ELF-1 (cell line): Measurements from ENCODE around the gene PIP4P1.
"Not testable (repeated sequence)": the region's sequence is repeated elsewhere in the genome, so short reads cannot be mapped to it uniquely, and the experiment has no call there.

Experiments used
- DNase-seq: peaks from one replicate; pipeline ENCODE4 v3.0.0-alpha.2; 2016; ENCODE audit warnings: low read depth, low spot score

The PIP4P1 gene

GRCh38 chr14:20477211-20477876 is 16.1 kb upstream of the PIP4P1 start:
- DNase-seq: peak; percentile 63

- no peak for DNase-seq
Measured at GRCh38 chr14:20476776-20477175, 15.5 kb upstream of the PIP4P1 start.

- no peak for DNase-seq
Measured at GRCh38 chr14:20472536-20473169, 11.4 kb upstream of the PIP4P1 start.

- DNase-seq: no peak
Measured at GRCh38 chr14:20470603-20470901, 9.3 kb upstream of the PIP4P1 start.

- peak; percentile 73 for DNase-seq
Measured at GRCh38 chr14:20469890-20470602, 8.8 kb upstream of the PIP4P1 start.

- DNase-seq: peak; percentile 95
Measured at GRCh38 chr14:20469242-20469889, 8.1 kb upstream of the PIP4P1 start, which contains the start of gene PNP. TSS of gene PNP (plus strand) at chr14:20469406. CDS start at chr14:20469525, 119 bp downstream.

- no peak for DNase-seq
Measured at GRCh38 chr14:20468764-20469241, 7.6 kb upstream of the PIP4P1 start.

GRCh38 chr14:20460458-20461224 is 593 bp downstream of the PIP4P1 start:
- DNase-seq: no peak

GRCh38 chr14:20458031-20458789 is 3.0 kb downstream of the PIP4P1 start:
- peak; percentile 68 for DNase-seq

- peak; percentile 8 for DNase-seq
Measured at GRCh38 chr14:20456971-20457370, 4.3 kb downstream of the PIP4P1 start.

GRCh38 chr14:20455355-20456300 is 5.6 kb downstream of the PIP4P1 start:
- no peak for DNase-seq

- peak; percentile 99 for DNase-seq
Measured at GRCh38 chr14:20454516-20455354, 6.5 kb downstream of the PIP4P1 start, which contains the start of the genes APEX1 and OSGEP. TSS of gene APEX1 (plus strand) at chr14:20455226. CDS start at chr14:20455646, 420 bp downstream. TSS of gene OSGEP (minus strand) at chr14:20454812. CDS start at chr14:20454683, 129 bp downstream.

- DNase-seq: not testable (repeated sequence)
Measured at GRCh38 chr14:20452831-20453230, 8.4 kb downstream of the PIP4P1 start.

GRCh38 chr14:20446889-20447288 is 14.3 kb downstream of the PIP4P1 start:
- no peak for DNase-seq

- not testable (repeated sequence) for DNase-seq
Measured at GRCh38 chr14:20443650-20444049, 17.6 kb downstream of the PIP4P1 start.

- no peak for DNase-seq
Measured at GRCh38 chr14:20441461-20441860, 19.8 kb downstream of the PIP4P1 start.

- DNase-seq: no peak
Measured at GRCh38 chr14:20440882-20441281, 20.4 kb downstream of the PIP4P1 start.

- DNase-seq: no peak
Measured at GRCh38 chr14:20440465-20440864, 20.8 kb downstream of the PIP4P1 start.
